ENCODE measurements around the gene SEC61A2.

Gene SEC61A2

DNA sequence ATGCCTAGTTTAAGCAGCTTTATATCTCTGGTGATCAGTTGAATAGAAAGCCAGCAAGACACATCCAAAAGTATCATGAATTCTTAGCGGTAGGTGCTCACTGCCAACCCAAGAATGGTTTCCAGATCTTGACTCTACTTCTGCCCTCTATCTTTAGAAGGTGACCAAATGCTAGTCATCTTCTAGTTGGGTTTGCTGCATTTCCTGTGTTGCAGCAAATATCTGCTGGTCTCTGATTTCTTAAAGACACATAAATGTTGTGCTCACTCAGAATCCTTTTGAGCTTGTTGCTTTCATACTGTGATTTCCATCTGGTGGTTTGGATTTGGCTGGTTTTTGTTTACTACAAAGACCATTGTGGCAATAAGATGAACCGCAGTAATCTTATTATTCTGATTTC is 68.7 kb downstream of the SEC61A2 start:
- DNase-seq, result no peak

DNA sequence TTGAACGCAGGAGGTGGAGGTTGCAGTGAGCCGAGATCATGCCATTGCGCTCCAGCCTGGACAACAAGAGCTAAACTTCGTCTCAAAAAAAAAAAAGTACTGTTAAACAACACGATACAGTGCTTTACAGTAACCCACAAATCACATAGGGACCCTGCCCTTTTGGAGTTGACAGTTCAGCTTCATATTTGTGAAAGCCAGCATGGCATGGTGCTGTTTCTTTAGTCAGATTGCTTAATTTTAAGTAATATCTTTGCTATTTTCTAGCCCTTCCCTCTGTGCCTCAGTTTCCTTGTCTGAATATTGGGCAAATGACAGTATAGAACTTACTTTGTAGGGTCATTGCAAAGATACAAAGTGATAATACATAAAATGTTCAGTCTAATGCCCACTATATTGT is 71.4 kb downstream of the SEC61A2 start:
- no peak for DNase-seq

DNA sequence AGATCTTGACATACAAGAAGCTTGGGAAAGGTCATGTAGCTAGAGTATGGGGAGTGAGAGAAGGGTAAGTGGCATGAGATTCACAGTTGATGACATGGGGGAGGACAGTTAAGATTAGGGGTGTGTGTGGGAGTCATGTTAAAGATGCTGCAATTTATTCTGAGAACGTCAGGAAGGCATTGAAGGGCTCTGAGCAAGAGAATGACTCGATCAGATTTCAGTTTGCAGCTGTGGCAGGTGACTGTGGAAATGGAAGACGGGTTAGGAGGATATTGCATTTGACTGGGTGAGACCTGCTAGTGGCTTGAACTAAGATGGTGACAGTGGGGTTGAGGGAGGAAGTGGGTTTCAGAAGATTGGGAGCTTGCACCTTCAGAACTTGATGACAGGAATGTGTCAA is 72.1 kb downstream of the SEC61A2 start:
- DNase-seq, result no peak

DNA sequence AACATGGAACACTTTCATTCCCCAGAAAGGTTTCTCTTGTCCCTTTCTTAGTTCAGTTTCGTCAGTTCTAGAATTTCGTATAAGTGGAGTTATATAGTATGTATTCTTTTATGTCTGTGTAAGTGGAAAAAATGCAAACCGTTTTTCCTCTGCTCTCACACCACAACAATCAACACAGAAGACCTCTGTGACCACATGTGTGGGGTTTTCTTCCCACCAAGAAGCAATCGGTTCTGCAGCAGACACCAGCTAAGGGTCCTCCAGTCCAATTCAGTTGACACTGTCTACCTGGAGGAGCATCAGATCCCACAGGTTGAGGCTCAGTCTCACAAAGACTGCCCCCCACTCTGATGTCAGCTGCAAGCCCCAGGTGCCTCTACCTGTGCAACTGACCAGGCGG is 72.7 kb downstream of the SEC61A2 start:
- DNase-seq, result no peak

DNA sequence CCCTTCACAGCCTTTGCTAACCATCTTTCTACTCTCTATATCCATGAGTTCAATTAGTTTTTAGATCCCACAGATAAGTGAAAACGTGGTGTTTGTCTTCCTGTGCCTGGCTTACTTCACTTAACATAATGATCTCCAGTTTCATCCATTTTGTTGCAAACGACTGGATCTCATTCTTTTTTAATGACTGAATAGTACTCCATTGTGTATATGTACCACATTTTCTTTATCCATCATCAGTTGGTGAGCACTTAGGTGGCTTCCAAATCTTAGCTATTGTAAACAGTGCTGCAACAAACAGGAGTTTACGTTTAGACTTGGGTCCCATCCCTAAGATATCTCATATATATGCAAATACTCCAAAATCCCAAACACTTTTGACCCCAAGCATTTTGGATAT is 75.6 kb downstream of the SEC61A2 start:
- DNase-seq, result no peak

DNA sequence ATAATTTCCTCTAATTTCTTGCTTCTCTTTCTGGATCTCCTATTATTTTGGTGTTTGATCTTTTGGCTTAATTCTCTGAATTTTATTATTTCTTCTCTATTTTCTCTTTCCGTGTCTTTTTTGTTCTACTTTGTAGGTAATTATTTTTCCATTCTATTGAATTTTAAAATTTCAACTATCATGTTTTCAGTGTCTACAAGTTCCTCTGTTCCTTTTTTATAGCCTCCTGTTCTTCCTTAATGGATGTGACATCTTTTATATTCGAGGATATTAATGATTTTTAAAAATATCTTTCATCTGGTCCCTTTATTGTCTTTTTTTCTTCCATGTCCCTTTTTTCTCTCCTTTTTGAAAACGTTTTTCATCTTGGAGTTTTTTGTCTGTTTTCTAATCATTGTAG is 77.6 kb downstream of the SEC61A2 start:
- no peak for DNase-seq

DNA sequence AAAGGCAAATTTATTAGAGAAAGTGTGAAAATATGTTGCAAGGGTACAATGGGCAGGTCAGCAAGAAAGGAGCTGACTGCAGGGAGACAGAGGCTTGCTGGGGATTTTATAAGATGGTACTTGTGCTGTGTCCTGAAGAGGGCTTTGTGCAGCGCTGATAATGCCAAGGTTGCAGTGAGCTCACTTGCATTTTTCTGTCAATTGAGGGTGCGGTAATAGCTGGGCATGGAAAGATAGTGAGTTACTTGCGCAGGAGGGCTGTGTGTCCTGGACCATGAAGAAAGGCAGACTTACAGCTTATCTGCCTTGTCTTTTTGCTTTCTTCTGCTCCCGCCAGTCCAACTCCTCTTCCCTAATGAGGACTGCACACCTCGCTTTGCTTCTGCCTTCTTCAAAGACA is 79.0 kb downstream of the SEC61A2 start:
- DNase-seq, result no peak

DNA sequence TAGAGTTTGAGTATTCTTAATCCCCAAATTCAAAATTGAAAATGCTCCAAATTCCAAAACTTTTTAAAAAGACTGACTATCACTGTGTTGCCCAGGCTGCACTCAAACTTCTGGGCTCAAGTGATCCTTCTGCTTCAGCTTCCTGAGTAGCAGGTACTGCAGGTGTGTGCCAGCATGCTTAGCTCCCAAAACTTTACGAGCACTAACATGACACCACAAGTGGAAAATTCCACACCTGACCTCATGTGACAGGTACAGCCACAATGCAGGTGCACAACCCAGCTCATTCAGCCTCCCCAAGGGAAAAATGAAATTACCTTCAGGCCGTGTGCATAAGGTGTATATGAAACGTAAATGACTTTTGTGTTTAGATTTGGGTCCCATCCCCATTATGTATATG is 83.0 kb downstream of the SEC61A2 start:
- no peak for DNase-seq

DNA sequence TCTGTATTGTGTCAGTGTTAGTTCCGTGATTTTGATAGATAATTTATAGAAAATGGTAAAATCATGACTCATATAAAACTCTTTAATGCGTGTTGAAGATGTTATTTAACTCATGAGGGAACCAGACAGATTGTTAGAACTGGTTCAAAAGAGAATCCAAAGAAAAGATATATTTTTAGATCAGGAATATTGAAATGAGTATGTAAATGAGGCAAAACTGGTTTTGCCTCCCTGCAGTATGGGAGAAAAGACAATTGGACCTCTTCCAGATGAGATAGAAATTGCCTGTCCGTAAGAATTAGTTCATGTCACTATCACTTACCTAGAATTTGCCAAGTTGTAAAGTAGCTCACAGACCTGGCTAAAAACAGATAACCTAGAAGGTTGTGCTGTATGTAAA is 84.1 kb downstream of the SEC61A2 start:
- no peak for DNase-seq

DNA sequence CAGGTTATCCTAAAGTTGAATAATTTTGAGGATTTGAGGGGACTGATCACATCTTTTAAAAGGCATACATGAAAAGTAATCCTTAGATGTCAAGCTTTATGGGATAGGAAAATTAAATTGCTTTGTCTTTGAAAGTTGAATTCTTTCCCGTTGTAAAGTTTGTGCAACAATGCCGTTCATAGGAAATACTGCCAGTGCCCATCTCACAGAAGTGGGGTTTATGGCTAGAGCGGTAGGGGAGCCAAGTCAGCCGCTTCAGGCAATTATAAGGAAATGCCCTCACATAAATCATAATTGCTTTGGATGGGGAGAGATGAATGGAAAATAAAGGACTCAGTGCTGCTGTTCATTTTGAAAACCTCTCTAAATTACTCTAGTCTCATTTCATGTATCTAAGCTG is 84.6 kb downstream of the SEC61A2 start:
- DNase-seq, result no peak

DNA sequence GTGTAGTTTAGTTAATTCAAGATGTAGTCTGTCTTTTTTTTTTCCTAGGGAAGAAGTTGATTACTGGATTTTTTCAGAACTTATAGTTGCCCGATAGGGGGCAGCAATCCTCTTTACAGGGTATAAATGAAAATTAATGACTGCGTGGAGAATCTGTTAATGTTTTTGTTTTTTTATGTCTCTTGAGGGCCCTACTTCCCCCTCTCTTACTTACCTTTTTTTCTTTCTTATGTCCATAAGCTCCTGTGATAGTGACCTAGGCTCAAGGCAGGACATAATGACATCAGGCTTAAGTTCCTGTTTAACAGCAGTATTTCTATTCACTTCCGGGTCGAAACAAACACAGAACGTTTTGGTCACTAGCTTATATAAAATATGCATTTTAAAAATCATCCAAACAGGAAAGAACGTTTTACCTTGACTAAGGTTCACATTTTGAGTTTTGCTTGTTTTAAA is 85.3 kb downstream of the SEC61A2 start:
- DNase-seq, result peak in 1 of 14 donors; percentile 23

Data from C1 segment of cervical spinal cord (tissue), 14 donors.